PC-9 (cell line): ENCODE measurements around the gene KRTAP4-7.

Experiments used
- CTCF ChIP-seq: fragments of 200-600 bp; sonication (generic); conservative IDR thresholded peaks from 2 replicates; pipeline ENCODE4 v1.6.1; 2017; ENCODE audit warnings: mixed run types, antibody characterized with exemption, mild to moderate bottlenecking, moderate library complexity
- EZH2 ChIP-seq: fragments of 200-600 bp; sonication (generic); IDR thresholded peaks from 2 replicates; pipeline ENCODE4 v1.8.0; 2017; ENCODE audit warnings: antibody characterized with exemption, low read depth

DNA sequence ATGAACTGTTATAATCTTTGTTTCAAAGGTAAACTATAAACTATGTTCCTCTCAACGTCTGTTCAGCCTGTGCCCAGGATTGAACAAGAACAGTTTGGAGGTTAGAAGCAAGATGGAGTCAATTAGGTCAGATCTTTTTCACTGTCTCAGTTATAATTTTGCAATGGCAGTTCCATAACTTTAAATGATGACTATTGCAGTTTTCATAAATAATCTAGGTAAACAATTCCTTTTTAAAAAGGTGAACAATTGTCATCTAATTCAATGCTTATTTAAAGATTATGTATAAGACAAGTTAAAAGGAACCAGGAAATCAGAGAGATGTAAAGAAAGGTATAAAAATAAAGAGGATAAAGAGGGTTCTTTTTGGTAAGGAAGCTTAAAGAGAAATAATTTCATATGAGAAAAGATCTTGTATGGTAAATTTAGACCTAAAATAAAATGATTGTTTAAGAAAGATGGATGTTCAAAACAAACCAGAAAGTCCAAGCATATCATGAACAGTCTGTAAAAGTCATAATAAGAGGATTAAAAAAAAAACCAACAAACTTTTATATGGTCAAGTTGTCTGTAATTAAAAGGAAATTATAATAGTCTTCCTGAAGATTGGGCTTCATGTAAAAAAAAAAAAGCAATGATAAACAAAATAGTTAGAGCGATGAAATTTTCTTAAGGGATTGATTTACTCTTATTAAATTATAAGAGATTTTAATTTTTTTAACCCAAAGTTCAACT, 27.4 kb downstream of the KRTAP4-7 start:
- TF ChIP-seq CTCF (no peak), EZH2 (no peak)
